ENCODE results near the gene FTO.
"Not testable (repeated sequence)": the region's sequence is repeated elsewhere in the genome, so short reads cannot be mapped to it uniquely, and the experiment has no call there.

The FTO gene

GRCh38 chr16:54178478-54178976 lies 474.6 kb downstream of the FTO start:
- H3K9ac ChIP-seq (ENCODE audit: low read length), result no peak overlapping the region
- H3F3A ChIP-seq (ENCODE audit: insufficient read depth, low read length), result no peaks in the 10 kb centered on the region
- no peaks in the 10 kb centered on the region for H3K27me3 ChIP-seq (replicated peaks; ENCODE audit: insufficient read depth, low read length)
- no peaks in the 10 kb centered on the region for H3K79me2 ChIP-seq (ENCODE audit: low read length)
- no peak overlapping the region for H3K4me3 ChIP-seq (ENCODE audit: low read length)
- no peak overlapping the region for H2AFZ ChIP-seq (ENCODE audit: low read length)
- no peaks in the 10 kb centered on the region for H3K4me1 ChIP-seq (ENCODE audit: low read length)
- H3K27ac ChIP-seq (ENCODE audit: low read length), result no peak overlapping the region
- H3K36me3 ChIP-seq (replicated peaks; ENCODE audit: insufficient read depth, low read length), result no peaks in the 10 kb centered on the region
- DNase-seq, result no peak
- no peak overlapping the region for H3K4me2 ChIP-seq (ENCODE audit: low read depth, low read length)
- no peaks in the 10 kb centered on the region for H3K9me2 ChIP-seq (replicated peaks; ENCODE audit: insufficient read depth, low read length)
- H3K9me3 ChIP-seq (replicated peaks; ENCODE audit: insufficient read depth, low read length), result no peaks in the 10 kb centered on the region
- no peak for TF ChIP-seq EZH2phosphoT487 (IDR thresholded peaks at IDR 0.05; ENCODE audit: low read length)
- TF ChIP-seq, protein P1, sequence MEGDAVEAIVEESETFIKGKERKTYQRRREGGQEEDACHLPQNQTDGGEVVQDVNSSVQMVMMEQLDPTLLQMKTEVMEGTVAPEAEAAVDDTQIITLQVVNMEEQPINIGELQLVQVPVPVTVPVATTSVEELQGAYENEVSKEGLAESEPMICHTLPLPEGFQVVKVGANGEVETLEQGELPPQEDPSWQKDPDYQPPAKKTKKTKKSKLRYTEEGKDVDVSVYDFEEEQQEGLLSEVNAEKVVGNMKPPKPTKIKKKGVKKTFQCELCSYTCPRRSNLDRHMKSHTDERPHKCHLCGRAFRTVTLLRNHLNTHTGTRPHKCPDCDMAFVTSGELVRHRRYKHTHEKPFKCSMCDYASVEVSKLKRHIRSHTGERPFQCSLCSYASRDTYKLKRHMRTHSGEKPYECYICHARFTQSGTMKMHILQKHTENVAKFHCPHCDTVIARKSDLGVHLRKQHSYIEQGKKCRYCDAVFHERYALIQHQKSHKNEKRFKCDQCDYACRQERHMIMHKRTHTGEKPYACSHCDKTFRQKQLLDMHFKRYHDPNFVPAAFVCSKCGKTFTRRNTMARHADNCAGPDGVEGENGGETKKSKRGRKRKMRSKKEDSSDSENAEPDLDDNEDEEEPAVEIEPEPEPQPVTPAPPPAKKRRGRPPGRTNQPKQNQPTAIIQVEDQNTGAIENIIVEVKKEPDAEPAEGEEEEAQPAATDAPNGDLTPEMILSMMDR (IDR thresholded peaks at IDR 0.05; ENCODE audit: low read length), result no peak
- TF ChIP-seq EZH2 (optimal IDR thresholded peaks at IDR 0.05; ENCODE audit: low read depth, low read length), result no peak
- no peaks in the 10 kb centered on the region for H4K20me1 ChIP-seq (ENCODE audit: insufficient read depth, low read length)

GRCh38 chr16:54180421-54181359 lies 476.7 kb downstream of the FTO start:
- Histone ChIP-seq H3K4me2 (ENCODE audit: low read depth, low read length) (no peak overlapping the region), H3K36me3 (replicated peaks; ENCODE audit: insufficient read depth, low read length) (no peaks in the 10 kb centered on the region), H3K4me1 (ENCODE audit: low read length) (no peaks in the 10 kb centered on the region), H3K9me3 (replicated peaks; ENCODE audit: insufficient read depth, low read length) (no peaks in the 10 kb centered on the region), H2AFZ (ENCODE audit: low read length) (no peak overlapping the region), H3K9me2 (replicated peaks; ENCODE audit: insufficient read depth, low read length) (no peaks in the 10 kb centered on the region), H3F3A (ENCODE audit: insufficient read depth, low read length) (no peaks in the 10 kb centered on the region), H3K27ac (ENCODE audit: low read length) (no peak overlapping the region), H4K20me1 (ENCODE audit: insufficient read depth, low read length) (no peaks in the 10 kb centered on the region), H3K4me3 (ENCODE audit: low read length) (no peak overlapping the region), H3K27me3 (replicated peaks; ENCODE audit: insufficient read depth, low read length) (no peaks in the 10 kb centered on the region), H3K79me2 (ENCODE audit: low read length) (no peaks in the 10 kb centered on the region), H3K9ac (ENCODE audit: low read length) (no peak overlapping the region)
- TF ChIP-seq EZH2 (optimal IDR thresholded peaks at IDR 0.05; ENCODE audit: low read depth, low read length), result no peak
- no peak for TF ChIP-seq EZH2phosphoT487 (IDR thresholded peaks at IDR 0.05; ENCODE audit: low read length)
- TF ChIP-seq, protein P1 (IDR thresholded peaks at IDR 0.05; ENCODE audit: low read length), result no peak
- no peak for DNase-seq

DNA sequence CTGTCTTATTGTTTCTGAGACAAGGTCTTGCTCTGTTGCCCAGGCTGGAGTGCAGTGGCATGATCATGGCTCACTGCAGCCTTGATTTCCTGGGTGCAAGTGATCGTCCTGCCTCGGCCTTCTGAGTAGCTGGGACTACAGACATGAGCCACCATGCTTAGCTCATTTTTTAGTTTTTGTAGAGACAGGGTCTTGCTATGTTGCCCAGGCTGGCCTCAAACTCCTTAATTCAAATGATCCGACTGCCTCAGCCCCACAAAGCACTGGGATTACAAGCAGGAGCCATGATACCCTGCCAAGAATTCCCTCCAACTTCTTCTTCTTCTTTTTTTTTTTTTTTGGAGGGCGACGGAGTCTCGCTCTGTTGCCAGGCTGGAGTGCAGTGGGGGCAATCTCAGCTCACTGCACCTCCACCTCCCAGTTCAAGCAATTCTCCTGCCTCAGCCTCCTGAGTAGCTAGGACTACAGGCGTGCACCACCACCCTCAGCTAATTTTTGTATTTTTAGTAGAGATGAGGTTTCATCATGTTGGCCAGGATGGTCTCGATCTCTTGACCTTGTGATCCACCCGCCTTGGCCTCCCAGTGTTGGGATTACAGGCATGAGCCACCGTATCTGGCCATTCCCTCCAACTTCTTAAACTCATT lies 477.9 kb downstream of the FTO start:
- not testable (repeated sequence) for H4K20me1 ChIP-seq (ENCODE audit: insufficient read depth, low read length); H3K79me2 ChIP-seq (ENCODE audit: low read length); DNase-seq; H3K9me3 ChIP-seq (replicated peaks; ENCODE audit: insufficient read depth, low read length); H3K4me3 ChIP-seq (ENCODE audit: low read length); H2AFZ ChIP-seq (ENCODE audit: low read length); H3K27ac ChIP-seq (ENCODE audit: low read length); H3K9me2 ChIP-seq (replicated peaks; ENCODE audit: insufficient read depth, low read length); H3K36me3 ChIP-seq (replicated peaks; ENCODE audit: insufficient read depth, low read length); H3K4me2 ChIP-seq (ENCODE audit: low read depth, low read length); H3K9ac ChIP-seq (ENCODE audit: low read length); H3F3A ChIP-seq (ENCODE audit: insufficient read depth, low read length); H3K4me1 ChIP-seq (ENCODE audit: low read length); H3K27me3 ChIP-seq (replicated peaks; ENCODE audit: insufficient read depth, low read length)
